Heart left ventricle (tissue), 13 donors: ENCODE measurements around the gene PCBD2.
"Not testable (repeated sequence)": the region's sequence is repeated elsewhere in the genome, so short reads cannot be mapped to it uniquely, and the experiment has no call there.

Source experiments
- POLR2A ChIP-seq, 2 donors: fragments of 450-650 bp; IDR thresholded peaks; one replicate each; pipeline ENCODE4 v1.6.1; 2017; ENCODE audit warnings: antibody characterized with exemption in 2 of 2, mild to moderate bottlenecking in 2 of 2, moderate library complexity in 2 of 2
- TF ChIP-seq, protein P1 (sequence below), 12 donors: fragments of 200-600 bp; sonication (generic) in 4 of 12; IDR thresholded peaks; one replicate each; pipeline versions ENCODE4 v1.5.0 to v1.8.0; 2018 to 2022; ENCODE audit warnings: antibody characterized with exemption in 12 of 12, mild to moderate bottlenecking in 5 of 12
- donor health status: ischemic (EF 13 %, LVEDD 7.1; RV severe dilation, severe dysfunction).
- donor health status: DM: no; HTN: yes; CAD: no.
- donor health status: DM: no; HTN: no; CAD: no.
- donor health status: ischemic (EF 25% LVEDD 6.9; RV normal size, moderate dysfunction).
- donor health status: ischemic (EF 25% LVEDD 5.7; RV mildly dilated, moderate dysfunction).
- donor health status: ischemic (EF 35%, LVEDD 5.7; RV mildly dilated, moderate dysfunction).
- donor health status: nonischemic (EF 11% LVEDD 7.7; RV severe dilation, severe dysfunction).
- donor health status: DM: yes; HTN: yes; CAD: no.
- donor health status: PGD.
- donor health status: ischemic (EF 29% LVEDD 5.4; RV normal size, mild dysfunction).
- donor health status: nonischemic (EF 23%, LVEDD 6.1; RV moderate dilation, normal function).

- TF ChIP-seq, protein P1, sequence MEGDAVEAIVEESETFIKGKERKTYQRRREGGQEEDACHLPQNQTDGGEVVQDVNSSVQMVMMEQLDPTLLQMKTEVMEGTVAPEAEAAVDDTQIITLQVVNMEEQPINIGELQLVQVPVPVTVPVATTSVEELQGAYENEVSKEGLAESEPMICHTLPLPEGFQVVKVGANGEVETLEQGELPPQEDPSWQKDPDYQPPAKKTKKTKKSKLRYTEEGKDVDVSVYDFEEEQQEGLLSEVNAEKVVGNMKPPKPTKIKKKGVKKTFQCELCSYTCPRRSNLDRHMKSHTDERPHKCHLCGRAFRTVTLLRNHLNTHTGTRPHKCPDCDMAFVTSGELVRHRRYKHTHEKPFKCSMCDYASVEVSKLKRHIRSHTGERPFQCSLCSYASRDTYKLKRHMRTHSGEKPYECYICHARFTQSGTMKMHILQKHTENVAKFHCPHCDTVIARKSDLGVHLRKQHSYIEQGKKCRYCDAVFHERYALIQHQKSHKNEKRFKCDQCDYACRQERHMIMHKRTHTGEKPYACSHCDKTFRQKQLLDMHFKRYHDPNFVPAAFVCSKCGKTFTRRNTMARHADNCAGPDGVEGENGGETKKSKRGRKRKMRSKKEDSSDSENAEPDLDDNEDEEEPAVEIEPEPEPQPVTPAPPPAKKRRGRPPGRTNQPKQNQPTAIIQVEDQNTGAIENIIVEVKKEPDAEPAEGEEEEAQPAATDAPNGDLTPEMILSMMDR (IDR thresholded peaks at IDR 0.05), result not testable (repeated sequence)
- not testable (repeated sequence) for TF ChIP-seq POLR2A (IDR thresholded peaks at IDR 0.05)
Measured at GRCh38 chr5:134998068-134998467, 93.1 kb downstream of the PCBD2 start.
